Right lobe of liver (tissue), 4 donors: ENCODE results near the gene ZNF276.

ENCODE experiments used
- POLR2A ChIP-seq: fragments of 450-650 bp; IDR thresholded peaks from one replicate; pipeline ENCODE4 v1.6.1; 2017; ENCODE audit warnings: antibody characterized with exemption, mild to moderate bottlenecking
- TF ChIP-seq, protein P1 (sequence below), 4 donors: fragments of 200-600 bp in 3 of 4; fragments of 450-650 bp in 1 of 4; IDR thresholded peaks; one replicate each; pipeline versions ENCODE4 v1.5.1 to v1.8.0; 2016 to 2022; ENCODE audit warnings: antibody characterized with exemption in 4 of 4, mild to moderate bottlenecking in 2 of 4
- donor health status: DM: no; HTN: no; CAD: no.
- donor health status: DM: no; HTN: no; CAD: no.
- donor health status: DM: no; HTN: yes; CAD: no.

DNA sequence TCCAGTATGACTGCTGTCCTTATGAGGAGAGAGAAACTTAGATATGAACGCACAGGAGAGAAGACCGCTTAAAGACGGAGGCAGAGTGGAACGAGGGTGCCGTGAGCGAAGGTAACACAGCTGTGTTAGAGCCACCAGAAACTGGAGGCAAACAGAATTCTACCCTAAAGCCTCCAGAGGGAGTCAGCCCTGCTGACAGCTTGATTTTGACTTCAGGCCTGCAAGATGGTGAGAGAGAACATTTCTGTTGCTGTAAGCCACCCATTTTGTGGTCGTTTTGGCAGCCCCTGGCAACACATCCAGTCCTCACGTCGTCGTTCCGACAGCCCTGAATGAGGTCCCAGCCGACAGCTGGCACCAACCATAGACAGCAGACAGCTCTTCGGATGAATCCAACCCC lies 17.1 kb upstream of the ZNF276 start:
- TF ChIP-seq, protein P1, sequence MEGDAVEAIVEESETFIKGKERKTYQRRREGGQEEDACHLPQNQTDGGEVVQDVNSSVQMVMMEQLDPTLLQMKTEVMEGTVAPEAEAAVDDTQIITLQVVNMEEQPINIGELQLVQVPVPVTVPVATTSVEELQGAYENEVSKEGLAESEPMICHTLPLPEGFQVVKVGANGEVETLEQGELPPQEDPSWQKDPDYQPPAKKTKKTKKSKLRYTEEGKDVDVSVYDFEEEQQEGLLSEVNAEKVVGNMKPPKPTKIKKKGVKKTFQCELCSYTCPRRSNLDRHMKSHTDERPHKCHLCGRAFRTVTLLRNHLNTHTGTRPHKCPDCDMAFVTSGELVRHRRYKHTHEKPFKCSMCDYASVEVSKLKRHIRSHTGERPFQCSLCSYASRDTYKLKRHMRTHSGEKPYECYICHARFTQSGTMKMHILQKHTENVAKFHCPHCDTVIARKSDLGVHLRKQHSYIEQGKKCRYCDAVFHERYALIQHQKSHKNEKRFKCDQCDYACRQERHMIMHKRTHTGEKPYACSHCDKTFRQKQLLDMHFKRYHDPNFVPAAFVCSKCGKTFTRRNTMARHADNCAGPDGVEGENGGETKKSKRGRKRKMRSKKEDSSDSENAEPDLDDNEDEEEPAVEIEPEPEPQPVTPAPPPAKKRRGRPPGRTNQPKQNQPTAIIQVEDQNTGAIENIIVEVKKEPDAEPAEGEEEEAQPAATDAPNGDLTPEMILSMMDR (IDR thresholded peaks at IDR 0.05): no peak
- no peak for TF ChIP-seq POLR2A
